ENCODE results near the gene RPS2.
A peak's percentile ranks its signal among the peaks of the same experiment; 100 is the strongest.

Gene RPS2

DNA sequence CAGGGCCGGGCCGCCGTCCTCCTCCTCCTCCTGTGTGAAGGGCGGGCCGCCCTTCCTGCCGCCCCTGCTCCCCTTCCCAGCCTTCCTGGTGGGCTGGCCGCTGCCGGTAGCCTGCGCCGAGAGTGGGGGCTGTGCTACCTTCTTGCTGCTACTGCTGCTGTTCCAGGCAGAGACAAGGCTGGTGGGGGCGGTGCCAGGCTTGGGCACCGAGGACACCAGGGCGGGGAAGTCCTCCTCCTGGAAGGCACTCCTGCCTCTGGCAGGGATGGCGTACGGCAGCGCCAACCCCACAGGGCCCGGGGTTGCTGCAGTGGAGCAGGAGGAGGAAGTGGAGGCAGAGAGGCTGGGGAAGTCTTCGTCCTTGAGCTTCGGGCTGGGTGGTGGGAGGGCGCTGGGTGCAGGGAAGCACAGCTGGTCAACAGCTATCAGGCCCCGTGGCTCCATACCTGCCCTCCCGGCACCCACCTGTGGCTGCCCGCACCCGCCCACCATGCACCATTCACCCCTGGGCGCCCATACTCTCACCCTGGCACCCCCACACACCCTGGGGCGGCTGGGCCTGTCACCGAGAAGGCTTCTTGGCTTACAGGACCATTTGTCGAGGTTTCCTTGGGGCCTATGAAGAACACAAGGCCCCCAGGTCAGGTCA lies 35.4 kb upstream of the RPS2 start:
- no peak for DNase-seq (ENCODE audit: insufficient read length, low spot score)
- no peak for FAIRE-seq

DNA sequence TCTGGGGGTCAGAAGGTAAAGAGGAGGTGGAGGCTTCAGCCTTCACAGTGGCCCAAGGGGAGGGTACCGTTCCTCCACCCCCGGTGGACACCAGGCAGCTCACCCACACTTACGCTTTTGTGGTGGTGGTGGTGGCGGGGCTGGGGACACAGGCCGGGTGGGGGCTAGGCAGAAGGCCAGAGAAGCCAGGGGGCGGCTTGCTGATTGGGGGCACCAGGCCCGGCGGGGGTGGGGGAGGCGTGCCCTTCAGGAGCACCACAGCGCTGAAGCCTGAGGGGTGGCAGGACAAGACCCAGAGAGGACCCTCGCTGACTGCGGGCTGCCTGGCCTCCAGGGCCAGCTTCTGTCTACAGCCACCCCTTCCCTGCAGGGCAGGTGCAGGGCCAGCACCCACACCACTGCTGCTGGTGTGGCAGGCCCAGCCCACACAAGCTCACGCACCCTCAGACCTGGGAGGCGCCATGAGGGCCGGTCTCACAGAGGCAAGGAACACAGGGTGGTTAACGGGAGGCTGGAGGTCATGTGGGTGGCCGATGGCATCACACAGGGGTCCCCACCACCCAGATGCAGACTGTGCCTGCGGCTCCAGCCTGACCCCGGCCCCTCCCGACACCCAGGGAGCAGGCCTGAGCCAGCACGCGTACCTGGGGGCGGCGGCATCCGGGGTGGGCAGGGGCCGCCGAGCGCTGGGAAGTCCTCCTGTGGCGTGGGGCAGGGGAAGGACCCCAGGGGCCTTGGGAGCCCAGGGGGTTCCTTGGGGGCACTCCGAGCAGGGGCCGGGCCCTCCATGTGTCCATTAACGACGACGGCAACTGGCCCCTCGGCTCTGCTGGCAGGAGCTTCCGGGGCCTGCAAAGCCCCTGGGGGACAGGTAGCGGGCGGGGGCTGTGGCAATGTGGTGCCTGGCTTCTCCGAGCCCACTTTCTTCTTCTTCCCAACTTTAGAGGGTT lies 34.5 kb upstream of the RPS2 start:
- DNase-seq (ENCODE audit: insufficient read length, low spot score), result no peak
- no peak for FAIRE-seq

DNA sequence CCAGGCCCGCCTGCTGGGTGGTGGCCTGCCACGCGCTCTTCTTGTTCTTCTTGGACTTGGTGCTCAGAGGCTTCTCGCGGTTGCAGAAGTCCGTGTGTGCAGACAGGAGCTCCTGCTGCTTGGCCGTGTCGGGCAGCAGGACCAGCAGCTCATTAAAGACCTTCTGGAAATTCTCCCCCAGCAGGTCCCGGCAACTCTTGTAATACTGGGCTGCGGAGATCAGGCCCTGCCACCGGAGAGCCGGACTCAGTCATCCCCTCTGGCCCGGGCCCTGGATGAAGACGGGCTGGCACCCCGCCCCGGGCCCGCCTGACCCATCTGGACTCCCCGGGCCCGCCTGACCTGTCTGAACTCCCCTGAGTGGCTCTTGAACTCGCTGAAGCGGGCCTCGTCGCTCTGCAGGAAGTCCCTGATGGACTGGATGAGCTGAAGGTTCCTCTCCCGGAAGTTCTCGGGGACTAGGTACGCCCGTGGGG lies 33.8 kb upstream of the RPS2 start:
- FAIRE-seq, result no peak

DNA sequence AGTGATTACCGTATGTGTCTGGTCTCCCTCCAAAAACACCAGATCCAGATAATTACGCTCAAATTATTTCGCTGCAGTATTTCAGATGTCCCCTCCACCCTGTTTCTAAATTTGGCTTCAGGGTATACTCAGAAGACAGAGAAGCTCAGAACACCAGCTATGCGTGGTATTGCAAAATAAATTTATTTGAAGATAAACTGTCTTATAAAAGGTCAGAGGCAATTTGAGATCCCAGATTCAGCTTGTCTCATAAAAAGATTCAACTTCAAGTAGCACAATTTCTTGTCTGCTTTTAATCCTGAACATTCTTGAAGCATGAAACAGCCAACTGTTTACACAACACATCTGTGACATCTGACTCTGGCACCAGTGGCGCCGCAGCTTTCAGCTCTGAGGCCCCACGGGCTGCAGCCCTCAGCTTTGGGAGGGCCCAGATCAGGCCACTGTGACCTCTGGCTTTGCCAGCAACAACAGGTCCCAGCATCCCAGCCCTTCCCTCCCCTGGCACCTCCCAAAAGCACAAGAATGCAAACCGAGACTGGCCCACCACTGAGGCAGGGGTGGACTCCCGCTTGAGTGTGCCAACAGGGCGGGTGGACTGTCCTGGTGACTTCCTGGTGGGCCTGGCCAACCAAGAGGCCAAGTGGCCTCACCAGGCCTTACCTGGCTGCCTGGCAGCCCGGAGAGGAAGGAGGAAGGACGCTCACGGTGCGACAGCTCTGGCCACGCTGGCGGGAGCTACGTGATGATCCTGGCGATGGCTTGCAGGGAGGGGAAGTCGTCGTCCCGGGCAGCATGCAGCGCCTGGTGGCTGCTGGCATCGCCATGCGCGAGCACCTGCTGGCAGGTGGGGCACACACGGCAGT lies 33.1 kb upstream of the RPS2 start:
- DNase-seq (ENCODE audit: insufficient read length, low spot score) (no peak), FAIRE-seq (no peak)

More for the DNA sequence above, 33.8 kb upstream of the RPS2 start:
- no peak for DNase-seq (ENCODE audit: insufficient read length, low spot score)

DNA sequence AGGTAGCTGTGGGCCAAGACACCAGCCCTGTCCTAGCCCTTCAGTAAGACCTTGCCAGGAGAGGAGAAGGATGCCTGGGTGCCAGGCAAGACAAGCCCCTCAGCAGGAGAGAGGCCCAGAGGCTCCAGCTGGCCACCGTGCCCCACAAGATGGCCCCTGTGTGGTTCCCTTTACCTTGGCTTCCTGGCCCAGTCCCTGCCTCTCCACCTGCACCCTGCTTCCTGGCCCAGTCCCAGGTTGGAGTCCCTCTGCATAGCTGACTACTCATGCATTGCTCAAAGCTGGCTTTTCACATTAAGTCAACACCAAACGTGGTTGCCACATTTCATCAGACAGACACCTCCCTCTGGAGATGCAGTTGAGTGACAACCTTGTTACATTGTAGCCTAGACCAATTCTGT lies 29.1 kb upstream of the RPS2 start:
- DNase-seq (ENCODE audit: insufficient read length, low spot score), result no peak

DNA sequence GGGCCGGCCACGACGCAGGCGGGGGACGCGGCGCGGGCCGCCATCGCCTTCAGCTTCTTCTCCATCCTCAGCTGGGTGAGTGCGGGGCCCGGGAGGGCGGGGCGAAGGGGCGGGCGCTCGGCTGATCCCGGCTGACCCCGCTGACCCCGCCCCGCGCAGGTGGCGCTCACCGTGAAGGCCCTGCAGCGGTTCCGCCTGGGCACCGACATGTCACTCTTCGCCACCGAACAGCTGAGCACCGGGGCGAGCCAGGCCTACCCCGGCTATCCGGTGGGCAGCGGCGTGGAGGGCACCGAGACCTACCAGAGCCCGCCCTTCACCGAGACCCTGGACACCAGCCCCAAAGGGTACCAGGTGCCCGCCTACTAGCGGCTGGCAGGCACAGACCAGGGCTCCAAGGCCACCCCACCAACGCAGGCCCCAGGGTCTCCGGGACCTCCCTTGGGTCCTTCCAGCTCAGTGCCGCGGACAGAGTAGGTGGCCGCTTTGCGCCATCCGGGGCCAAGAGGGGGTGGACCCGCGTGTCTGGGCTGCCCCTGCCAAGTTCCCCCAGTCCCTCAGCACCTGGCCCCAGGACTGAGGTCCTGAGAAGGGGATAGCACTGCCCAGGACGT lies 28.2 kb upstream of the RPS2 start:
- FAIRE-seq (no peak), DNase-seq (ENCODE audit: insufficient read length, low spot score) (no peak)

More for the DNA sequence above, 29.1 kb upstream of the RPS2 start:
- FAIRE-seq, result no peak

DNA sequence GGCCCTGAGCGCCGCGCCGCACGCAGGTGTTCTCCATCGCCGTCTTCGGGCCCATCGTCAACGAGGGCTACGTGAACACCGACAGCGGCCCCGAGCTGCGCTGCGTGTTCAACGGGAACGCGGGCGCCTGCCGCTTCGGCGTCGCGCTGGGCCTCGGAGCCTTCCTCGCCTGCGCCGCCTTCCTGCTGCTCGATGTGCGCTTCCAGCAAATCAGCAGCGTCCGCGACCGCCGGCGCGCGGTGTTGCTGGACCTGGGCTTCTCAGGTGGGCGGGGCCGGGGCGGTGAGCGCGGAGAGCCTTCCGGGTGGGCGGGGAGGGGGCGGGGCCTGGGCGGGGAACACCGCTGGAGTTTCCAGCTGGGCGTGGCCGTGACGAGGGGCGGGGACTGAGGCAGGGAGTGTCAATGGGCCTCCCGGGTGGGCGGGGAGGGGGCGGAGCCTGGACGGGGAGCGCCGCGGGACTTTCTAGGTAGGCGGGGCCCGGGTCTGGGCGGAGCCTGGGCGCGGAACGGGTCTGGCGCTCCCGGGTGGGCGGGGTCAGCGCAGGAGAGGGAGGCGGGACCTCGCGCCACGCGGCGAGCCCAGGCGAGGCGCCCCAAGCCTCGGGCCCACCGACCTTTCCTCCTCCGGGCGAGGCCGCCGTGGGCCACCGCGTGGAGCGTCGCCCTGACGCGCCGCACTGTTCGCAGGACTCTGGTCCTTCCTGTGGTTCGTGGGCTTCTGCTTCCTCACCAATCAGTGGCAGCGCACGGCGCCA lies 27.5 kb upstream of the RPS2 start:
- FAIRE-seq (no peak), DNase-seq (ENCODE audit: insufficient read length, low spot score) (no peak)

DNA sequence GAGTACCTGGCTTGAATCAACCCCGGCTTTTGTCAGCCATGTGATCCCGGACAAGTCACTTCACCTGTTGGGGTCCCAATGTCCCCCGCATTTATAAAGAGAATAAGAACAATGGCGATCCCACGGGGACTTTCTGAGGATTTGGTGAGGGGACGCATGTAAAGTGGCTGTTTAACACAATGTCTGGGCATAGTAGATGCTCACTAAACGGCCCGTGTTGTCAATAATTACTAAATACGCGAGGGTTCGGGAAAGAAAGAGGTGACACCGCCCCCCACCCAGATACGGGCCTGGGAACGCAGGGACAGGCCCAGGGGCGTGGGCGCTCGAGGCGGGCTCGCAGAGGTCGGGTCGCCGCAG lies 26.9 kb upstream of the RPS2 start:
- FAIRE-seq, result no peak
- DNase-seq (ENCODE audit: insufficient read length, low spot score), result no peak

DNA sequence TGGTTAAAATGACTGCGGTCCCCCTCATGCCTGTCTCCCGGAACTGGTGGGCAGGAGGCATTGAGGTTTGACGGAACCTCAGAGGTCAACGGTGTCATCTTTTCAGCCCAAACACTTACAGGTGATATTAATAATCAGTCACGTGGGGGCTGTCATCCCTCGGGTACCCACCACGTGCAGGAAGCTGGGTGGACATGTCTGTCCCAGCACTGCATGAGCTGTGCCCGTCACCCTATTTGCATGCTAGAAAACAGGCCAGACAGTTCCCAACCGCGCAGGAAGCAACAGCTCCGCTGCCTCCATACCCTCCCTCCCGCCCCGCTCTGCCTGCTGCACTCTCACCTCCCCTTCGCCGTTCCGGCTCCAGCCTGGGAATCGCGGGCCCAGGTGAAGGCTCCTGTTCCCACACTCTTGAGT lies 26.5 kb upstream of the RPS2 start:
- DNase-seq (ENCODE audit: insufficient read length, low spot score) (no peak), FAIRE-seq (no peak)

DNA sequence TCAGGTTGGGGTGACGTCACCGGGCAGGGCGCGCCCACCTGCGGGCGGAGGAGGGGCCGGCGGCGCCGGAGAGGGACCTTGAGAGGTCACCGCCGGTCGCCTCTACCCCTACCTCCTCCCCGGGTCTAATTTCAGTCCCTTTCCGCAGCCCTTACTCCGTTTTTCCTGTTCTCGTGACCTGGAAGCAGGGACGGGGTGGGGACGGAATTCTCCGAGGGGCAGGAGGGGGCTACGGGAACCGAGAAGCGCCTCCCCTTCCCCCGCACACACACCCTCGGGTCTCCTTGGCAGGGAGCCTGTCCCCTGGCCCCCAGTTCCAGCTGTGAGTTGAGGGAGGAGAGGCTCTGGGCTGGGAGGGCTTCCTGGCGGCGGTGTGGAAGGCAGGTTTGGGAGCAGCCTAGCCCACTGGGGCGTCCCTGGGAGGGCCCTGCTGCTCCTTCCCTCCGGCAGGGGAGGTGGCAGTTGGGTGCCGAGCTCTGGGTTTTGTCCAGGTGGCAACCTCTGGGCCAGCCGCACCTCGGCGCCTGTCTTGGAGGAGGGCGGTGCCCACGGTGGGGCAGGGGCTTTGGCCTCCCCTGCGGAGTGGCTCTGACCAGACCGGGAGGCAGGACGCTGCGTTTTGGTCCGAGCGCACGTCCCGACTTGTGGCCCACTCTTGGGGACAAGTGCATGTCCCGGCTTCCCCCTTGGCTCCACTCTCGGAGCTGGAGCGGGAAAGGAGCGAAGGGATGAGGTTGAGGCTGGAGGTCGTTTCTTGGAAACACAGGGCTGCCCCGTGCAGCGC lies 25.9 kb upstream of the RPS2 start:
- DNase-seq (ENCODE audit: insufficient read length, low spot score) (no peak), FAIRE-seq (no peak)

DNA sequence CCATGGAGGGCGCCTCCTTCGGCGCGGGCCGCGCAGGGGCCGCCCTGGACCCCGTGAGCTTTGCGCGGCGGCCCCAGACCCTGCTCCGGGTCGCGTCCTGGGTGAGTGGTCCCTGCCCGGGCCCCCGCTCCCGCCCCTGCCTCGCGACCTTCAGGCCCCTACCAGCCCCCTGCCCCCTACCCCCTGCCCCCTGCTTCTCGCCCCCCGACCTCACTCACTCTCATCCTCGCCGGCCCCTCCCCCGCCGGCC lies 25.4 kb upstream of the RPS2 start:
- no peak for FAIRE-seq
- DNase-seq (ENCODE audit: insufficient read length, low spot score), result no peak

DNA sequence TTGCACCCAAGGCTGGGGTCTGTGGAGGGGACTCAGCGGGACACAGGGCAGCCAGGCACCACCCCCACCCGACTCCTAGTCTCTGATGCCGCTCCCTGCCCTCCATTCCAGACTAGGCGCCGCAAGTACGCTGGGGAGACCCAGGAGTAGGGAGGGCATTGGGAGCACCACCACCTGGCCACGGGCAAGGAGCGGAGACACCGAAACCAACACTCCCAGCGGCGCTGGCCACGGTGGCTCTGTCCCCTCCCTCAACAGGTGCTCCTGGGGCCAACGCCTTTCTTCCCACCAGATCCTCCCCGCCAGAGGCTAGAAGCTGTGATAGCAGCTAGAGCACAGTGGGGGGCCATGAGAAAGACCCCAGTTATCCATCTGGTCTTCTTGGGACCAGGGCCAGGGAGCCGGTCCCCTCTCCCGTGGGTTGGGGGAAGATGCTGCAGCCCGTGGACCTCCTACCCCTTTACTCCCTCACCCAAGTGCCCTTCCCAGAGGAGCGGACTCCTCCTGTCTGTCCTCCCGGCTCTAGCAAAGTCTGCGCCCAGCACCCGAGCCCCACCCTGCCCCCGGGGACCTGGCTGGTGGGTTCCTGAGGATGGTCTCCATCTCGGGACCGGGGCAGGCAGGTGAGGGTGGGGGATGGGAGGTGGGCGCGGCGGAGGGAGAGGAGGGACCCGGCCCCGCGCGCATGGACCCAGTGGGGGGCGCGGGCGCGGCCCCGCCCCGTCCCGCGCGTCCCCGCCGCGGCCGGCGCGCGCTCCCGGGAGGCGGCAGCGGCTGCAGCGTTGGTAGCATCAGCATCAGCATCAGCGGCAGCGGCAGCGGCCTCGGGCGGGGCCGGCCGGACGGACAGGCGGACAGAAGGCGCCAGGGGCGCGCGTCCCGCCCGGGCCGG lies 24.8 kb upstream of the RPS2 start, which contains the start of gene SYNGR3:
TSS of gene SYNGR3 (plus strand) at position 762 of the 892 bp plus-strand sequence. CDS start 133 bp downstream, outside the sequence.
- DNase-seq (ENCODE audit: insufficient read length, low spot score) (no peak), FAIRE-seq (peak; percentile 16)

DNA sequence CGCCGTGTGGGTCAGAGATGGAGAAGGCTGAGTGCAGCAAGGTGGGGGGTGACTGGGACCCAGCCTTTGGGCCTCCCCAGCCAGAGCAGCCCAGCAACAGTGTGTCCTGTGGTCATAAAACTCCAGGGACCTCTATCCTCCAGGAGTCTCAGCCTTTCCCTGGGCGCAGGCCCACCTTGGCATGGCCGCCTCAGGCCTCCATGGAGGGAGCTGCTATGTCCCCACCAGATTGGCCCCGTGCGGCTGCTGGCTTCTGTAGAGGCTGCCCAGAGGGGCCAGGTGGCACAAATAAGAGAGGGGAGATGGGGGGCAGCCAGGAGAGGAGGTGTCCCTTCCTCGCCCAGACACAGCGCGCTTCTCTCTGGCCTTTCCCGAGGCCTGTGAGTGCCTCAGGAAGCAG lies 22.6 kb upstream of the RPS2 start:
- FAIRE-seq, result no peak
- DNase-seq (ENCODE audit: insufficient read length, low spot score), result no peak

DNA sequence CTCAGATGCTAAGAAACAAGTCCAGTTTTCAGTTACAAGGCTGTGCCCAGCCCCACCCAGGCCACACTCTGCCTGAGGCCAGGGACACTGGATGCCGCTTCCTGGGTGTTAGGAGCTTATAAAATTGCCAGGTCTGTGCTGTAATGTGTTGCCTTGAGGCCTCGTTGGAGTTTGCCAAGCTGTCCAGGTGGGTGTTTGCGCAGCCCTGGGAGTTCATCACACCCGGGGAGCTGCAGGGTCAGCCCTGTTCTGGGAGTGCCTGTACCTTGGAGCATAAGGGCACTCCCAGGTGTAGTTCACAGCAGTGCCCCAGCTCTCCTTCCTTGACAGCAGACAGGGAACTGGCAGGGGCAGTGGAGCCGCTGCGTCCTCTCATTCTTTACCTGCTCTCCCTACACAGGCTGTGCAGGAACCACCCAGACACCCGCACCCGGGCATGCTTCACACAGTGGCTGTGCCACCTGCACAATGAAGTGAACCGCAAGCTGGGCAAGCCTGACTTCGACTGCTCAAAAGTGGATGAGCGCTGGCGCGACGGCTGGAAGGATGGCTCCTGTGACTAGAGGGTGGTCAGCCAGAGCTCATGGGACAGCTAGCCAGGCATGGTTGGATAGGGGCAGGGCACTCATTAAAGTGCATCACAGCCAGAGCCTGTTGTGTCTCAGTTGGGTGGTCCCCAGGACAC lies 21.0 kb upstream of the RPS2 start:
- FAIRE-seq (no peak), DNase-seq (ENCODE audit: insufficient read length, low spot score) (no peak)

DNA sequence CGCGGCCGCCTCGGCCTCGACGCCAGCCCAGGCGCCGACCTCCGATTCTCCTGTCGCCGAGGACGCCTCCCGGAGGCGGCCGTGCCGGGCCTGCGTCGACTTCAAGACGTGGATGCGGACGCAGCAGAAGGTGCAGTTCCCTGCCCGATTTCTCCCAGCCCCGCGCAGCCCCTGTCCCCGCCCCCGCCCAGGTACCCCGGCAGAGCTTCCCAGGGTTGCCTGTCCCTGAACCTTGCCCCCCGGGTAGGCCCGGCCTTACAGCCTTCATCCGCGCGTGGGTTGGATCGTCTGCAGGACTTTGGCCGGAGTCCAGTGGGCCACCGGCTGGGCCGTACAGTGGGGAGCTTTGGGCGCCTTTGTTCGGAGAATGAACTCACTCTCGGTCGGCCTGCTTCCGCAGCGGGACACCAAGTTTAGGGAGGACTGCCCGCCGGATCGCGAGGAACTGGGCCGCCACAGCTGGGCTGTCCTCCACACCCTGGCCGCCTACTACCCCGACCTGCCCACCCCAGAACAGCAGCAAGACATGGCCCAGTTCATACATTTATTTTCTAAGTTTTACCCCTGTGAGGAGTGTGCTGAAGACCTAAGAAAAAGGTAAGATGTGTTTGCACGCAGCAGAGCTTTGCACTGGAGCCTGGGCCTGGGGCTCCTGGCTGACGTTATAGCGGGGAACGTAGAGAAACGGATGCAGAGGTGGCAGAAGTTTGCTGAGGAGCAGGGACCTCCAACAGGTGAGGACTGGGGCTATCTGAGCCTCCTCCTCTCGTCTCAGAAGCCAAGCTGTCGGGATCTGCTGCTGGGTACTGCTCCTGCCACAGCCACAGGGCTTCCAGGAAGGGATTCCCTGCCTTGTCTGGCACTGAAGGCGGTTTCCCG lies 20.0 kb upstream of the RPS2 start:
- no peak for DNase-seq (ENCODE audit: insufficient read length, low spot score)
- no peak for FAIRE-seq

DNA sequence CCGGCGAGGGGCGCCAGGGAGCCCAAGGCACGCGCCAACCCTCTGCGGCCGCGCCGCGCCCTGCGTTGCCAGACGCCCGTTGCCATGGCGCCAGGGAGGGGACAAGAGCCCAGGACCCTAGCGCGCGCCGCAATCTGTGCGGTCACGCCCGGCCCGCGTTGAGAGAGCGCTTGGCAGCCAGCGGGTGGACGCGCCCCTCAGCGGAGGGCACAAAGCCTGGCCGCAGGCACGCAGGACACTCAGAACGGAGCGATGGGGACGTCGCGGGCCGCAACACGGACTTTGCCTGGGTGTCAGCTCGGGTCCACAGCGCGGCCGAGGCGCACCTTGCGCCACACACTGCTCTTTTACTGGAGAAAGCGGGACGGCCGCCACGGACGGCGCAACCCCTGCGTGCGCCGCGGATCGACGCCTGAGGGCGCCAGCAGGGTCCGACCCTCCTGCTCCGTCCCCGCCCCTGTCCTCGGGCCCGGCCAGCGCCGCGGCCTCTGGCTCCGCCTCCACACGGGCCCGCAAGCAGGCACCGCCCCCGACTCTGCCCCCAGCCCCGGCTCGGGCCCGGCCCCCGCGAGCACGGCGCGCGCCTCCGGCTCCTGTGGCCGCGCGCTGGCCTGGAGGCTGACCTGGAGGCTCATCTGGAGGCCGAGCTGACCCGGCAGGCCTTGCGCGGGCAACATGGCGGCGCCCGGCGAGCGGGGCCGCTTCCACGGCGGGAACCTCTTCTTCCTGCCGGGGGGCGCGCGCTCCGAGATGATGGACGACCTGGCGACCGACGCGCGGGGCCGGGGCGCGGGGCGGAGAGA lies 19.1 kb upstream of the RPS2 start, which contains the start of gene GFER:
TSS of gene GFER (plus strand) at position 650 of the 803 bp plus-strand sequence. CDS start at position 676, 26 bp downstream.
- DNase-seq (ENCODE audit: insufficient read length, low spot score), result peak; percentile 94
- peak; percentile 95 for FAIRE-seq

Data from HTR-8/SVneo (cell line).